A549 (cell line): ENCODE data around the gene NGEF.

Experiments
- CTCF ChIP-seq: fragments of >200 bp; sonication (Bioruptor Twin); formaldehyde crosslinking; IDR thresholded peaks from 3 replicates; pipeline ENCODE4 v1.5.1; 2016
- EP300 ChIP-seq, 2 experiments: fragments of >200 bp; sonication (Bioruptor Twin); formaldehyde crosslinking; IDR thresholded peaks; 2 replicates in 1 of 2; 3 replicates in 1 of 2; pipeline ENCODE4 v1.6.1; 2016 to 2017
- MYC ChIP-seq: IDR thresholded peaks from 2 replicates; pipeline ENCODE4 v1.6.1; 2012; ENCODE audit warnings: mild to moderate bottlenecking, inconsistent platforms, low read length, improper control_type of control experiment, borderline replicate concordance
- PBX3 ChIP-seq: IDR thresholded peaks from 2 replicates; pipeline ENCODE4 v1.6.1; 2012
- POLR2A ChIP-seq: IDR thresholded peaks from 2 replicates; pipeline ENCODE4 v1.6.1; 2012; ENCODE audit warnings: mild to moderate bottlenecking, low read length

GRCh38 chr2:232984451-232985207, 28.4 kb downstream of the NGEF start:
- TF ChIP-seq CTCF: no peak
- no peak for TF ChIP-seq EP300 (IDR thresholded peaks at IDR 0.05)
- no peak for TF ChIP-seq MYC
- no peak for TF ChIP-seq POLR2A
- no peak for TF ChIP-seq PBX3
